MM.1S (cell line): Measurements from ENCODE around the gene DNPH1.

Experiments used
- DNase-seq: peaks from one replicate; pipeline ENCODE4 v3.0.0-alpha.2; 2015
- H2AFZ ChIP-seq: fragments of 300-600 bp; sonication (generic); 2 replicates; pipeline ENCODE4 v1.6.0; 2016; ENCODE audit warnings: antibody characterized with exemption, low read length
- H3F3A ChIP-seq: fragments of 300-600 bp; sonication (generic); 2 replicates; pipeline ENCODE4 v1.6.1; 2016; ENCODE audit warnings: mild to moderate bottlenecking, antibody characterized with exemption, low read length, moderate library complexity, mixed read lengths; ENCODE audit not compliant: insufficient read depth
- H3K27ac ChIP-seq: fragments of 300-600 bp; sonication (generic); 2 replicates; pipeline ENCODE4 v1.5.1; 2016; ENCODE audit warnings: mild to moderate bottlenecking, low read length
- H3K27me3 ChIP-seq: fragments of 300-600 bp; sonication (generic); replicated peaks from 2 replicates; pipeline ENCODE4 v1.6.0; 2016; ENCODE audit warnings: low read length; ENCODE audit not compliant: insufficient read depth
- H3K36me3 ChIP-seq: fragments of 300-600 bp; sonication (generic); replicated peaks from 2 replicates; pipeline ENCODE4 v1.6.1; 2016; ENCODE audit warnings: mild to moderate bottlenecking, low read length, mixed read lengths; ENCODE audit not compliant: insufficient read depth
- H3K4me1 ChIP-seq: fragments of 300-600 bp; sonication (generic); 2 replicates; pipeline ENCODE4 v1.6.1; 2016; ENCODE audit warnings: low read length, mixed read lengths
- H3K4me2 ChIP-seq: fragments of 300-600 bp; sonication (generic); 2 replicates; pipeline ENCODE4 v1.6.0; 2016; ENCODE audit warnings: low read depth, low read length
- H3K4me3 ChIP-seq: fragments of 300-600 bp; sonication (generic); 2 replicates; pipeline ENCODE4 v1.5.1; 2016; ENCODE audit warnings: low read length, mixed read lengths
- H3K79me2 ChIP-seq: fragments of 300-600 bp; sonication (generic); 2 replicates; pipeline ENCODE4 v1.6.1; 2016; ENCODE audit warnings: mixed run types, low read length, mixed read lengths
- H3K9ac ChIP-seq: fragments of 300-600 bp; sonication (generic); 2 replicates; pipeline ENCODE4 v1.6.1; 2016; ENCODE audit warnings: low read length, mixed read lengths
- H3K9me2 ChIP-seq: fragments of 300-600 bp; sonication (generic); replicated peaks from 2 replicates; pipeline ENCODE4 v1.6.1; 2016; ENCODE audit warnings: mild to moderate bottlenecking, low read length, mixed read lengths; ENCODE audit not compliant: insufficient read depth
- H3K9me3 ChIP-seq: fragments of 300-600 bp; sonication (generic); replicated peaks from 2 replicates; pipeline ENCODE4 v1.6.1; 2016; ENCODE audit warnings: mild to moderate bottlenecking, low read length, mixed read lengths; ENCODE audit not compliant: insufficient read depth
- H4K20me1 ChIP-seq: fragments of 300-600 bp; sonication (generic); 2 replicates; pipeline ENCODE4 v1.6.1; 2016; ENCODE audit warnings: mild to moderate bottlenecking, low read length, moderate library complexity, mixed read lengths; ENCODE audit not compliant: insufficient read depth
- EZH2 ChIP-seq: fragments of 300-600 bp; sonication (generic); optimal IDR thresholded peaks from 2 replicates; pipeline ENCODE3; 2017; ENCODE audit warnings: low read depth, mild to moderate bottlenecking, antibody characterized with exemption, low read length, mixed read lengths
- EZH2phosphoT487 ChIP-seq: fragments of 300-600 bp; sonication (generic); IDR thresholded peaks from 2 replicates; pipeline ENCODE4 v1.6.1; 2018; ENCODE audit warnings: antibody characterized with exemption, low read length
- TF ChIP-seq, protein P1 (sequence below): fragments of 300-600 bp; sonication (generic); IDR thresholded peaks from 2 replicates; pipeline ENCODE4 v1.5.1; 2016; ENCODE audit warnings: antibody characterized with exemption, low read length, mixed read lengths

Gene DNPH1

DNA sequence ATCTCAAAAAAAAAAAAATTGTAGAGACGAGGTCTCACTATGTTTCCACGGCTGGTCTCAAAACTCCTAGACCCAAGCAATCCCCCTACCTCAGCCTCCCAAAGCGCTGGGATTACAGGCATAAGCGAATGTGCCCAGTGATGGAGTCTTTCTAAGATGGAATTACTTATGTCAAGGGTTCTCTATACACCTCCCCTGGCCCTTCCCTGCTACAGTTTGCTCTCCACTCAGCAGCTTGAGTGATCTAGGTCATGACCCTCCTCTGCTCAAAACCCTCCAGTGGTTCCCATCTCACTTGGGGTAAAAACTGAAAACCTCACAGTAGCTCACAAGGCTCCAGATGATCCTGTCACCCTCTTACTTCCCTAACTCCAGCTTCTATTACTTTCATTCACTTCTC lies 1.8 kb upstream of the DNPH1 start:
- H3K4me3 ChIP-seq, result no peak overlapping the region
- no peaks in the 10 kb centered on the region for H3K36me3 ChIP-seq
- no peak for DNase-seq
- 0 out of 2 replicates have a peak, but pooled peaks cover 2% of the 10 kb centered on the region for H3F3A ChIP-seq
- H2AFZ ChIP-seq, result no peak overlapping the region
- no peaks in the 10 kb centered on the region for H3K9me3 ChIP-seq
- H3K79me2 ChIP-seq, result peaks cover 25% of the 10 kb centered on the region
- H3K4me1 ChIP-seq, result peaks cover 9% of the 10 kb centered on the region
- no peak overlapping the region for H3K4me2 ChIP-seq
- no peaks in the 10 kb centered on the region for H4K20me1 ChIP-seq
- no peak overlapping the region for H3K9ac ChIP-seq
- no peaks in the 10 kb centered on the region for H3K9me2 ChIP-seq
- no peak overlapping the region for H3K27ac ChIP-seq
- no peaks in the 10 kb centered on the region for H3K27me3 ChIP-seq
- TF ChIP-seq EZH2phosphoT487 (no peak), EZH2 (no peak)

DNA sequence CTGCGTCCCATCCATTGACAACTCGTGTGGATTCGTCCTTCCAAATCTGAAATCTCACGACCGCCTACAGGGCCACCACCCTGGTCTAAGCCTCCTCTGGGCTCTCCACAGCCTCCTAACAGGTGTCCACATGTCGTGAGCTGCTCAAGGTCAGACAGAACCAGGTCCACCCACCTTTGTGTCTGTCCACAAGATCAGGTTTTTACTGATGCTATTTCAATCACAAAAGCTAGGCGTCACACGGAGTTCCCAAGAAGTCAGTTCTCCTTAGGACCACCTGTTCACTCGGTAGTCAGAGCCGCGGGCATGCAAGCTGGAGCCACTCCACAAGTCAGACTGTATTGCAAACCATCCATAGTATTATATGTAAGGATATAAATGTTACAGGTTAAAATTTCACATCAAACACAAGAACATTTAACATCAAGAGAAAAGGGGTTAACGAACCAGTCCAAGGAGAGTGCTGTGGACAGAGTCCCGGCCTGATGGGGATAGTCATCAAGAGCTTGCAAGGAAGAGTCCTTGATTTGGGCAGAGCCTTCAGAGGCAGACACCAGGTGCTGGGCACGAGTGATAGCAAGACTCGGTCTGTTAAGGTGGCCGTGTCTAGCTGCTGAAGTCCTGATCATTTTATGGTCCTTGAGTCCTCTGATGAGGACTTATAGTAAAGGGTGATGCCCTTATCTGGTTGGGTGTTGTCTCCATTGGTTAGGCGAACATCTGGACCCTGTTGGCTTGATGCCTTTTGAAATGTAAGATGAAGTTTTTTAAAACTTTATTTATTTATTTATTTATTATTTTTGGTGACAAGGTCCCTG lies 731 bp upstream of the DNPH1 start:
- no peak for DNase-seq
- no peak overlapping the region for H3K27ac ChIP-seq
- H3K9ac ChIP-seq, result no peak overlapping the region
- no peak overlapping the region for H3K4me3 ChIP-seq
- TF ChIP-seq EZH2 (no peak), EZH2phosphoT487 (no peak)
- TF ChIP-seq, protein P1, sequence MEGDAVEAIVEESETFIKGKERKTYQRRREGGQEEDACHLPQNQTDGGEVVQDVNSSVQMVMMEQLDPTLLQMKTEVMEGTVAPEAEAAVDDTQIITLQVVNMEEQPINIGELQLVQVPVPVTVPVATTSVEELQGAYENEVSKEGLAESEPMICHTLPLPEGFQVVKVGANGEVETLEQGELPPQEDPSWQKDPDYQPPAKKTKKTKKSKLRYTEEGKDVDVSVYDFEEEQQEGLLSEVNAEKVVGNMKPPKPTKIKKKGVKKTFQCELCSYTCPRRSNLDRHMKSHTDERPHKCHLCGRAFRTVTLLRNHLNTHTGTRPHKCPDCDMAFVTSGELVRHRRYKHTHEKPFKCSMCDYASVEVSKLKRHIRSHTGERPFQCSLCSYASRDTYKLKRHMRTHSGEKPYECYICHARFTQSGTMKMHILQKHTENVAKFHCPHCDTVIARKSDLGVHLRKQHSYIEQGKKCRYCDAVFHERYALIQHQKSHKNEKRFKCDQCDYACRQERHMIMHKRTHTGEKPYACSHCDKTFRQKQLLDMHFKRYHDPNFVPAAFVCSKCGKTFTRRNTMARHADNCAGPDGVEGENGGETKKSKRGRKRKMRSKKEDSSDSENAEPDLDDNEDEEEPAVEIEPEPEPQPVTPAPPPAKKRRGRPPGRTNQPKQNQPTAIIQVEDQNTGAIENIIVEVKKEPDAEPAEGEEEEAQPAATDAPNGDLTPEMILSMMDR, result no peak
- H3K36me3 ChIP-seq, result no peaks in the 10 kb centered on the region
- peak overlapping the region; percentile 70 for H3K4me2 ChIP-seq
- peaks cover 28% of the 10 kb centered on the region for H3K79me2 ChIP-seq
- H3K9me2 ChIP-seq, result no peaks in the 10 kb centered on the region
- H3F3A ChIP-seq, result 0 out of 2 replicates have a peak, but pooled peaks cover 7% of the 10 kb centered on the region
- no peaks in the 10 kb centered on the region for H3K9me3 ChIP-seq
- H2AFZ ChIP-seq, result peak overlapping the region; percentile 86
- H3K27me3 ChIP-seq, result no peaks in the 10 kb centered on the region
- H3K4me1 ChIP-seq, result peaks cover 18% of the 10 kb centered on the region
- no peaks in the 10 kb centered on the region for H4K20me1 ChIP-seq

GRCh38 chr6:43226192-43226851 lies 3.0 kb downstream of the DNPH1 start:
- no peak overlapping the region for H3K27ac ChIP-seq
- TF ChIP-seq EZH2 (no peak), EZH2phosphoT487 (no peak)
- TF ChIP-seq, protein P1, result no peak
- no peaks in the 10 kb centered on the region for H4K20me1 ChIP-seq
- no peak for DNase-seq
- no peak overlapping the region for H3K4me3 ChIP-seq
- H3K36me3 ChIP-seq, result no peaks in the 10 kb centered on the region
- no peak overlapping the region for H2AFZ ChIP-seq
- no peaks in the 10 kb centered on the region for H3K9me3 ChIP-seq
- H3K79me2 ChIP-seq, result peaks cover 28% of the 10 kb centered on the region
- no peaks in the 10 kb centered on the region for H3K9me2 ChIP-seq
- H3K4me1 ChIP-seq, result peaks cover 28% of the 10 kb centered on the region
- H3F3A ChIP-seq, result peaks cover 10% of the 10 kb centered on the region; the same call in 1 of the 2 replicates
- no peaks in the 10 kb centered on the region for H3K27me3 ChIP-seq
- H3K4me2 ChIP-seq, result no peak overlapping the region
- H3K9ac ChIP-seq, result no peak overlapping the region
